Activated CD4-positive, alpha-beta memory T cell treated with anti-CD3 and anti-CD28 coated beads for 36 hours (primary cell): Measurements from ENCODE around the gene BRS3. TPM values are rescaled to one million over a fixed set of nuclear protein-coding genes. Genes with fewer than 3 reads are reported as not detected.
"Not testable (repeated sequence)": the region's sequence is repeated elsewhere in the genome, so short reads cannot be mapped to it uniquely, and the experiment has no call there.

Experiments used
- CTCF ChIA-PET: fragments of 350-600 bp; sonication (Branson Sonifier 250); formaldehyde crosslinking; loops from one replicate; lab custom pipeline; 2021; ENCODE audit warnings: antibody characterized with exemption, inconsistent platforms; lab: Charles Lee
- POLR2A ChIA-PET: fragments of 350-600 bp; sonication (Branson Sonifier 250); formaldehyde crosslinking; loops from one replicate; lab custom pipeline; 2021; ENCODE audit warnings: antibody characterized with exemption; lab: Charles Lee
- DNase-seq: peaks from one replicate; pipeline ENCODE4 v3.0.0-alpha.2; 2020
- H3K27ac Mint-ChIP-seq: one replicate; pipeline ENCODE4 v1.8.0; 2021; ENCODE audit warnings: mixed read lengths
- H3K27me3 Mint-ChIP-seq: one replicate; pipeline ENCODE4 v1.8.0; 2021; ENCODE audit warnings: mixed read lengths
- H3K36me3 Mint-ChIP-seq: one replicate; pipeline ENCODE4 v1.8.0; 2021; ENCODE audit warnings: mixed read lengths
- H3K4me1 Mint-ChIP-seq: one replicate; pipeline ENCODE4 v1.8.0; 2021; ENCODE audit warnings: low read depth, mixed read lengths
- H3K4me3 Mint-ChIP-seq: one replicate; pipeline ENCODE4 v1.8.0; 2021; ENCODE audit warnings: mild to moderate bottlenecking, mixed read lengths
- H3K9me3 Mint-ChIP-seq: one replicate; pipeline ENCODE4 v1.8.0; 2021; ENCODE audit warnings: mixed read lengths
- intact Hi-C: fragments of 100-400 bp; cut with micrococcal nuclease; formaldehyde crosslinking; loops from one replicate; pipeline ENCODE4 v1.15.1; 2023
- total RNA-seq, 2 experiments: library from RNA; stranded (reverse); gene quantifications; one replicate each; pipeline ENCODE4 v1.2.3, GENCODE V29; 2021

The BRS3 gene
- not detected for total RNA-seq

GRCh38 chrX:136487647-136488046, at the start of gene BRS3:
Gene BRS3, plus strand, starts transcription at chrX:136487947. Its CDS starts 168 bp downstream, at chrX:136488115.
- POLR2A ChIA-PET: no interaction called here

GRCh38 chrX:136438192-136438591, 49.6 kb upstream of the BRS3 start:
- intact Hi-C loops: no loop called here
- no peaks in the 10 kb centered on the region for H3K4me1 Mint-ChIP-seq
- CTCF ChIA-PET: no interaction called here

More at GRCh38 chrX:136487647-136488046, at the start of gene BRS3:
- CTCF ChIA-PET: no interaction called here
- no peak within 1 kb of the TSS for H3K4me3 Mint-ChIP-seq
- H3K27me3 Mint-ChIP-seq: peaks cover 26% of the 10 kb centered on the region
- intact Hi-C loops: no loop called here
- no peak within 1 kb of the TSS for H3K27ac Mint-ChIP-seq
- H3K4me1 Mint-ChIP-seq: no peaks in the 10 kb centered on the region
- no peaks in the 10 kb centered on the region for H3K36me3 Mint-ChIP-seq
- no peaks in the 10 kb centered on the region for H3K9me3 Mint-ChIP-seq
- no peak for DNase-seq

GRCh38 chrX:136445674-136446073, 42.1 kb upstream of the BRS3 start:
- H3K36me3 Mint-ChIP-seq, POLR2A ChIA-PET: not testable (repeated sequence)

More at GRCh38 chrX:136438192-136438591, 49.6 kb upstream of the BRS3 start:
- Mint-ChIP-seq H3K27me3 (no peaks in the 10 kb centered on the region), H3K9me3 (no peaks in the 10 kb centered on the region), H3K4me3 (no peak overlapping the region), H3K27ac (no peak overlapping the region), H3K36me3 (no peaks in the 10 kb centered on the region)
- POLR2A ChIA-PET: no interaction called here
- no peak for DNase-seq

GRCh38 chrX:136446208-136446607, 41.5 kb upstream of the BRS3 start:
- no peak overlapping the region for H3K4me3 Mint-ChIP-seq
- intact Hi-C loops: no loop called here
- no peaks in the 10 kb centered on the region for H3K36me3 Mint-ChIP-seq
- no peaks in the 10 kb centered on the region for H3K27me3 Mint-ChIP-seq
- no peaks in the 10 kb centered on the region for H3K4me1 Mint-ChIP-seq
- POLR2A ChIA-PET: no interaction called here
- CTCF ChIA-PET: no interaction called here
- H3K27ac Mint-ChIP-seq: no peak overlapping the region
- no peak for DNase-seq
- no peaks in the 10 kb centered on the region for H3K9me3 Mint-ChIP-seq

More at GRCh38 chrX:136445674-136446073, 42.1 kb upstream of the BRS3 start:
- H3K9me3 Mint-ChIP-seq, DNase-seq, H3K27ac Mint-ChIP-seq, intact Hi-C loops, CTCF ChIA-PET, H3K4me3 Mint-ChIP-seq, H3K4me1 Mint-ChIP-seq, H3K27me3 Mint-ChIP-seq: not testable (repeated sequence)

GRCh38 chrX:136447308-136447707, 40.4 kb upstream of the BRS3 start:
- ChIA-PET CTCF (no interaction called here), POLR2A (no interaction called here)
- intact Hi-C loops: no loop called here
- no peak for DNase-seq
- no peak overlapping the region for H3K4me3 Mint-ChIP-seq
- H3K27ac Mint-ChIP-seq: no peak overlapping the region
- H3K36me3 Mint-ChIP-seq: no peaks in the 10 kb centered on the region
- H3K9me3 Mint-ChIP-seq: no peaks in the 10 kb centered on the region
- H3K27me3 Mint-ChIP-seq: no peaks in the 10 kb centered on the region
- H3K4me1 Mint-ChIP-seq: no peaks in the 10 kb centered on the region

- Mint-ChIP-seq H3K27me3 (no peaks in the 10 kb centered on the region), H3K27ac (no peak overlapping the region), H3K36me3 (no peaks in the 10 kb centered on the region), H3K4me1 (no peaks in the 10 kb centered on the region), H3K4me3 (no peak overlapping the region), H3K9me3 (no peaks in the 10 kb centered on the region)
- POLR2A ChIA-PET: no interaction called here
- CTCF ChIA-PET: no interaction called here
- intact Hi-C loops: no loop called here
- DNase-seq: no peak
Observed at GRCh38 chrX:136447968-136448367, 39.8 kb upstream of the BRS3 start.

- ChIA-PET POLR2A (no interaction called here), CTCF (no interaction called here)
- no peak for DNase-seq
- Mint-ChIP-seq H3K9me3 (no peaks in the 10 kb centered on the region), H3K4me3 (no peak overlapping the region), H3K27ac (no peak overlapping the region), H3K4me1 (no peaks in the 10 kb centered on the region), H3K36me3 (no peaks in the 10 kb centered on the region), H3K27me3 (no peaks in the 10 kb centered on the region)
- intact Hi-C loops: no loop called here
Observed at GRCh38 chrX:136450050-136450830, 37.5 kb upstream of the BRS3 start.

GRCh38 chrX:136452614-136453013, 35.1 kb upstream of the BRS3 start:
- Mint-ChIP-seq H3K27ac (no peak overlapping the region), H3K9me3 (no peaks in the 10 kb centered on the region), H3K4me1 (no peaks in the 10 kb centered on the region), H3K27me3 (no peaks in the 10 kb centered on the region), H3K36me3 (no peaks in the 10 kb centered on the region), H3K4me3 (no peak overlapping the region)
- no peak for DNase-seq
- POLR2A ChIA-PET: no interaction called here
- intact Hi-C loops: no loop called here
- CTCF ChIA-PET: no interaction called here

GRCh38 chrX:136453114-136453513, 34.6 kb upstream of the BRS3 start:
- no peak for DNase-seq
- no peaks in the 10 kb centered on the region for H3K36me3 Mint-ChIP-seq
- POLR2A ChIA-PET: no interaction called here
- H3K4me3 Mint-ChIP-seq: no peak overlapping the region
- intact Hi-C loops: no loop called here
- H3K27me3 Mint-ChIP-seq: no peaks in the 10 kb centered on the region
- CTCF ChIA-PET: no interaction called here
- no peak overlapping the region for H3K27ac Mint-ChIP-seq
- H3K4me1 Mint-ChIP-seq: no peaks in the 10 kb centered on the region
- H3K9me3 Mint-ChIP-seq: no peaks in the 10 kb centered on the region

GRCh38 chrX:136453771-136454170, 34.0 kb upstream of the BRS3 start:
- Mint-ChIP-seq H3K4me3 (no peak overlapping the region), H3K27me3 (no peaks in the 10 kb centered on the region), H3K27ac (no peak overlapping the region), H3K4me1 (no peaks in the 10 kb centered on the region), H3K9me3 (no peaks in the 10 kb centered on the region), H3K36me3 (no peaks in the 10 kb centered on the region)
- no peak for DNase-seq
- intact Hi-C loops: no loop called here
- ChIA-PET CTCF (no interaction called here), POLR2A (no interaction called here)

- Mint-ChIP-seq H3K4me3 (no peak overlapping the region), H3K27me3 (no peaks in the 10 kb centered on the region), H3K9me3 (no peaks in the 10 kb centered on the region), H3K27ac (no peak overlapping the region), H3K4me1 (no peaks in the 10 kb centered on the region), H3K36me3 (no peaks in the 10 kb centered on the region)
- no peak for DNase-seq
- ChIA-PET POLR2A (no interaction called here), CTCF (no interaction called here)
- intact Hi-C loops: no loop called here
Observed at GRCh38 chrX:136456133-136456532, 31.6 kb upstream of the BRS3 start.

GRCh38 chrX:136457303-136457917, 30.3 kb upstream of the BRS3 start:
- Mint-ChIP-seq H3K4me3 (no peak overlapping the region), H3K27me3 (no peaks in the 10 kb centered on the region), H3K9me3 (no peaks in the 10 kb centered on the region), H3K36me3 (no peaks in the 10 kb centered on the region), H3K4me1 (no peaks in the 10 kb centered on the region), H3K27ac (no peak overlapping the region)
- intact Hi-C loops: no loop called here
- ChIA-PET CTCF (no interaction called here), POLR2A (no interaction called here)
- no peak for DNase-seq

- ChIA-PET CTCF (no interaction called here), POLR2A (no interaction called here)
- DNase-seq: no peak
- Mint-ChIP-seq H3K27me3 (no peaks in the 10 kb centered on the region), H3K36me3 (no peaks in the 10 kb centered on the region), H3K4me1 (no peaks in the 10 kb centered on the region), H3K4me3 (no peak overlapping the region), H3K9me3 (no peaks in the 10 kb centered on the region), H3K27ac (no peak overlapping the region)
- intact Hi-C loops: no loop called here
Observed at GRCh38 chrX:136464589-136464988, 23.2 kb upstream of the BRS3 start.
